H9 (cell line): Measurements from ENCODE around the gene ATRIP. TPM values are rescaled to one million over a fixed set of nuclear protein-coding genes. Genes with fewer than 3 reads are reported as not detected.

Experiments
- DNase-seq: peaks from one replicate; pipeline ENCODE4 v3.0.0-alpha.2; 2017
- H2AFZ ChIP-seq: one replicate; pipeline ENCODE4 v1.6.1; 2013; ENCODE audit warnings: mild to moderate bottlenecking, low read length, control low read depth, moderate library complexity
- H2AK5ac ChIP-seq: 2 replicates; pipeline ENCODE4 v1.6.1; 2013; ENCODE audit warnings: low read length, control low read depth, mixed read lengths; ENCODE audit not compliant: insufficient read length
- H2BK120ac ChIP-seq: one replicate; pipeline ENCODE4 v1.6.1; 2013; ENCODE audit warnings: low read depth, mild to moderate bottlenecking, low read length, control low read depth, inconsistent platforms; ENCODE audit not compliant: poor library complexity, severe bottlenecking
- H2BK12ac ChIP-seq: 2 replicates; pipeline ENCODE4 v1.6.1; 2013; ENCODE audit warnings: low read length, control low read depth, mixed read lengths, low read depth; ENCODE audit not compliant: insufficient read length
- H2BK15ac ChIP-seq: 2 replicates; pipeline ENCODE4 v1.6.1; 2013; ENCODE audit warnings: low read depth, low read length, control low read depth
- H2BK20ac ChIP-seq: one replicate; pipeline ENCODE4 v1.6.1; 2013; ENCODE audit warnings: low read depth, mild to moderate bottlenecking, low read length, control low read depth, inconsistent platforms; ENCODE audit not compliant: poor library complexity, severe bottlenecking
- H2BK5ac ChIP-seq: 2 replicates; pipeline ENCODE4 v1.6.1; 2013; ENCODE audit warnings: low read length, control low read depth, mixed read lengths; ENCODE audit not compliant: insufficient read length
- H3K14ac ChIP-seq: 2 replicates; pipeline ENCODE4 v1.6.1; 2013; ENCODE audit warnings: low read length, control low read depth; ENCODE audit not compliant: insufficient read depth
- H3K18ac ChIP-seq: 2 replicates; pipeline ENCODE4 v1.6.1; 2013; ENCODE audit warnings: low read depth, mild to moderate bottlenecking, mixed read lengths, low read length, control low read depth; ENCODE audit not compliant: insufficient read length
- H3K23ac ChIP-seq: 2 replicates; pipeline ENCODE4 v1.6.1; 2013; ENCODE audit warnings: low read length, control low read depth, mixed read lengths, low read depth; ENCODE audit not compliant: insufficient read length
- H3K23me2 ChIP-seq: 2 replicates; pipeline ENCODE4 v1.6.1; 2013; ENCODE audit warnings: low read depth, mild to moderate bottlenecking, mixed read lengths, low read length, control low read depth; ENCODE audit not compliant: insufficient read length, poor library complexity, severe bottlenecking
- H3K27ac ChIP-seq: 2 replicates; pipeline ENCODE4 v1.5.1; 2013; ENCODE audit warnings: low read length, control low read depth, mixed read lengths, low read depth; ENCODE audit not compliant: insufficient read length
- H3K27me3 ChIP-seq: 2 replicates; pipeline ENCODE4 v1.6.1; 2013; ENCODE audit warnings: low read length, control low read depth, inconsistent platforms; ENCODE audit not compliant: insufficient read depth
- H3K4ac ChIP-seq: 2 replicates; pipeline ENCODE4 v1.6.1; 2013; ENCODE audit warnings: low read depth, mild to moderate bottlenecking, control low read depth, inconsistent platforms, low read length, moderate library complexity
- H3K4me1 ChIP-seq: 2 replicates; pipeline ENCODE4 v1.6.1; 2013; ENCODE audit warnings: low read length, control low read depth, inconsistent platforms; ENCODE audit not compliant: insufficient read depth
- H3K4me2 ChIP-seq: 2 replicates; pipeline ENCODE4 v1.6.1; 2013; ENCODE audit warnings: low read length, control low read depth, mixed read lengths; ENCODE audit not compliant: insufficient read length, insufficient read depth
- H3K56ac ChIP-seq: 2 replicates; pipeline ENCODE4 v1.6.1; 2013; ENCODE audit warnings: low read depth, mild to moderate bottlenecking, mixed read lengths, low read length, control low read depth; ENCODE audit not compliant: insufficient read length
- H3K79me1 ChIP-seq: 2 replicates; pipeline ENCODE4 v1.6.1; 2013; ENCODE audit warnings: low read depth, mild to moderate bottlenecking, moderate library complexity, low read length, control low read depth, inconsistent platforms; ENCODE audit not compliant: insufficient read depth, poor library complexity, severe bottlenecking
- H3K79me2 ChIP-seq: 2 replicates; pipeline ENCODE4 v1.6.1; 2013; ENCODE audit warnings: low read length, control low read depth, inconsistent platforms; ENCODE audit not compliant: insufficient read depth
- H3K9ac ChIP-seq: 2 replicates; pipeline ENCODE4 v1.6.1; 2013; ENCODE audit warnings: low read length, control low read depth, mixed read lengths; ENCODE audit not compliant: insufficient read length; ENCODE audit errors: extremely low read depth
- H3K9me3 ChIP-seq: one replicate; pipeline ENCODE4 v1.6.1; 2013; ENCODE audit warnings: low read depth, low read length, inconsistent platforms; ENCODE audit not compliant: control insufficient read depth
- H3T11ph ChIP-seq: one replicate; pipeline ENCODE4 v1.6.1; 2013; ENCODE audit warnings: mild to moderate bottlenecking, low read length, control low read depth, inconsistent platforms
- H4K20me1 ChIP-seq: one replicate; pipeline ENCODE4 v1.6.1; 2013; ENCODE audit not compliant: control insufficient read depth, insufficient read length, insufficient read depth
- H4K5ac ChIP-seq: 2 replicates; pipeline ENCODE4 v1.6.1; 2013; ENCODE audit warnings: low read depth, mild to moderate bottlenecking, mixed read lengths, low read length, control low read depth; ENCODE audit not compliant: insufficient read length
- H4K8ac ChIP-seq: replicated peaks from 2 replicates; pipeline ENCODE4 v1.6.1; 2013; ENCODE audit warnings: low read length, control low read depth, mixed read lengths, low read depth; ENCODE audit not compliant: insufficient read length
- H4K91ac ChIP-seq: 2 replicates; pipeline ENCODE4 v1.6.1; 2013; ENCODE audit warnings: low read depth, mild to moderate bottlenecking, moderate library complexity, mixed read lengths, low read length, control low read depth; ENCODE audit not compliant: insufficient read length
- H3K27ac Mint-ChIP-seq, 3 experiments: 2 replicates in 2 of 3; 3 replicates in 1 of 3; pipeline ENCODE4 v1.8.0; 2020 to 2021; ENCODE audit warnings: mixed read lengths in 3 of 3, mild to moderate bottlenecking in 1 of 3, moderate library complexity in 1 of 3
- H3K27me3 Mint-ChIP-seq: 2 replicates; pipeline ENCODE4 v1.8.0; 2021; ENCODE audit warnings: low read depth, mild to moderate bottlenecking, moderate library complexity, mixed read lengths
- H3K36me3 Mint-ChIP-seq, 3 experiments: 2 replicates in 2 of 3; 3 replicates in 1 of 3; pipeline ENCODE4 v1.8.0; 2020 to 2021; ENCODE audit warnings: low read depth in 3 of 3, mixed read lengths in 3 of 3; ENCODE audit not compliant: insufficient read depth in 1 of 3
- H3K4me1 Mint-ChIP-seq, 2 experiments: 2 replicates each; pipeline ENCODE4 v1.8.0; 2020; ENCODE audit warnings: mixed read lengths in 2 of 2
- H3K4me3 Mint-ChIP-seq, 2 experiments: 2 replicates in 1 of 2; 3 replicates in 1 of 2; pipeline ENCODE4 v1.8.0; 2020 to 2021; ENCODE audit warnings: mild to moderate bottlenecking in 2 of 2, mixed read lengths in 2 of 2, moderate library complexity in 1 of 2
- H3K9me3 Mint-ChIP-seq, 2 experiments: 2 replicates in 1 of 2; 3 replicates in 1 of 2; pipeline ENCODE4 v1.8.0; 2020; ENCODE audit warnings: mild to moderate bottlenecking in 2 of 2, mixed read lengths in 2 of 2, moderate library complexity in 1 of 2
- CTCF ChIP-seq: fragments of 200-600 bp; sonication (generic); conservative IDR thresholded peaks from 3 replicates; pipeline ENCODE4 v1.8.0; 2021; ENCODE audit warnings: antibody characterized with exemption, mild to moderate bottlenecking
- WGBS: extraction: QIAGEN DNeasy Blood & Tissue Kit; methylation state at CpG from one replicate; pipeline ENCODE4 v1.1.7; 2013; ENCODE audit warnings: missing lambda C conversion rate, low lambda C conversion rate, mixed read lengths; ENCODE audit not compliant: insufficient read length; ENCODE audit errors: extremely low coverage; 5-methylcytosine and 5-hydroxymethylcytosine counted together
- total RNA-seq: library from RNA; stranded (reverse); gene quantifications from 2 replicates; pipeline ENCODE4 v1.2.1, GENCODE V29; 2021

The ATRIP gene
- total RNA-seq, 1 experiment from 2014 or later = 16.3 TPM

DNA sequence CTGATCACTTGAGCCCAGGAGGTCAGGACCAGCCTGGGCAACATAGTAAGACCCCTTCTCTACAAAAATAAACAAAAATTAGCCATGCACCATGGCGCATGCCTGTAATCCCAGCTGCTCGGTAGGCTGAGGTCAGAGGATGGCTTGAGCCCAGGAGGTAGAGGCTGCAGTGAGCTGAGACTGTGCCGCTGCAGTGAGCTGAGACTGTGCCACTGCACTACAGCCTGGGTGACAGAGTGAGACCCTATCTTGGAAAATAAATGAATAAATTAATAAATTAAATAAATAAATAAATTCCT, 46.6 kb downstream of the ATRIP start:
- Mint-ChIP-seq H3K27me3 (no peaks in the 10 kb centered on the region), H3K4me3 (no peak overlapping the region), H3K9me3 (peaks cover 2 to 4% of the 10 kb centered on the region in 2 experiments; a peak in 3 of 5 replicates), H3K36me3 (peaks cover 10 to 40% (median 25%) of the 10 kb centered on the region in 3 experiments), H3K27ac (no peak overlapping the region; a peak in 1 of 7 replicates), H3K4me1 (peaks cover 14% of the 10 kb centered on the region in 2 experiments)
- Histone ChIP-seq H3K4ac (no peak overlapping the region), H2BK120ac (no peak overlapping the region), H2BK20ac (no peak overlapping the region), H3K18ac (no peak overlapping the region), H4K8ac (no peak overlapping the region), H2AFZ (no peak overlapping the region), H2AK5ac (no peak overlapping the region), H3K4me2 (no peak overlapping the region), H3K56ac (no peak overlapping the region), H3K9ac (no peak overlapping the region), H3K23me2 (no peaks in the 10 kb centered on the region), H3K79me2 (no peaks in the 10 kb centered on the region), H3K23ac (no peak overlapping the region), H3K9me3 (no peaks in the 10 kb centered on the region), H4K20me1 (no peaks in the 10 kb centered on the region), H3K79me1 (no peaks in the 10 kb centered on the region), H4K91ac (no peak overlapping the region), H2BK12ac (no peak overlapping the region), H3K14ac (no peak overlapping the region), H3K4me1 (no peaks in the 10 kb centered on the region), H3K27ac (no peak overlapping the region), H2BK15ac (no peak overlapping the region), H4K5ac (no peak overlapping the region), H3K27me3 (no peaks in the 10 kb centered on the region), H2BK5ac (no peak overlapping the region), H3T11ph (no peak overlapping the region)
- no CpG with 5 or more reads among the region's 3 CpGs for WGBS
- no peak for TF ChIP-seq CTCF
- DNase-seq = no peak
